Activated gamma-delta T cell treated with anti-CD3 and anti-CD28 coated beads, Interleukin-2, amount 50 U/mL, for 16 hours (primary cell): ENCODE measurements around the gene PBX3.
"Not testable (repeated sequence)": the region's sequence is repeated elsewhere in the genome, so short reads cannot be mapped to it uniquely, and the experiment has no call there.

ENCODE experiments used
- DNase-seq: peaks from one replicate; pipeline ENCODE4 v3.0.0-alpha.2; 2020; ENCODE audit warnings: low read depth

The PBX3 gene

GRCh38 chr9:125822902-125823301, 75.7 kb downstream of the PBX3 start:
- DNase-seq, result no peak

GRCh38 chr9:125823874-125824406, 76.8 kb downstream of the PBX3 start:
- DNase-seq, result not testable (repeated sequence)

DNA sequence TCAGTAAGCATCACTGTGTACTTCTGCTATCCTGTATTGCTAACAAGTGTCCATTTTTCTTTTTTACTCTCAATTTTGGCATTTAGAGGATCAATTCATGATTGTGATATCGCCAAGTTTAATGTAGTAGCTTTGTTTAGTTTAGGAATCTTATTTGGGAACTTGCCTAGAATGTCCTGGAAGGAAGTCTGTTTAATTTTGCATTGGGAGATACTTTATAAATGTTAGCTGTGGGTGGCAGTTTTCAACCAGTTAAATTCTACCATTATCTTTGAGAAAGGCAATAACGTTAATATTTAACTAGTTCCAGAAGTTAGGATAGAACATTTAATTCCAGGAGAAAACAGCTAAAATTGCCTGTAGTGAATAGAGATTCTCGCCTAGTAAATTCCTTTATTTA, 78.6 kb downstream of the PBX3 start:
- DNase-seq, result no peak

- no peak for DNase-seq
Measured at GRCh38 chr9:125826850-125827249, 79.7 kb downstream of the PBX3 start.

- DNase-seq, result peak; percentile 25
Measured at GRCh38 chr9:125829743-125830142, 82.6 kb downstream of the PBX3 start.

- no peak for DNase-seq
Measured at GRCh38 chr9:125831054-125831453, 83.9 kb downstream of the PBX3 start.

DNA sequence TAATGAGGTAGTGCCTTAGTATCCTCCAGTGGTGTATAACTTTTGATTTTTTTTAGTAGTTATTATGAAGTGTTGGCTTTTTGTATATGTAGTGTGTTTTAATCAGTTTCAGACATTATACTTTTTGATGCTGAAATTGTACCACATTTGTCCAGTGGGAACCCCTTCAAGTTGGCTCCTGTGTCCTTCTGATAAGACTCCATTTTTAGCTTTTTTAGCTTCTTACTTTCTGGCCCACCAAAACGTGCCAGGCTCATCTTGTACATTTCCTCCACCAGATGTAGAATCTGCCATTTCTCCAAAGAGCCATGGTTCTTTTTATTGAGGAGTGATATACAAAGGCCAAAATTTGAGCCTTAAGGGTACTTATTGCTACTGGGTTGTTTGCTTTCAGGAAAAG, 84.4 kb downstream of the PBX3 start:
- DNase-seq, result no peak

DNA sequence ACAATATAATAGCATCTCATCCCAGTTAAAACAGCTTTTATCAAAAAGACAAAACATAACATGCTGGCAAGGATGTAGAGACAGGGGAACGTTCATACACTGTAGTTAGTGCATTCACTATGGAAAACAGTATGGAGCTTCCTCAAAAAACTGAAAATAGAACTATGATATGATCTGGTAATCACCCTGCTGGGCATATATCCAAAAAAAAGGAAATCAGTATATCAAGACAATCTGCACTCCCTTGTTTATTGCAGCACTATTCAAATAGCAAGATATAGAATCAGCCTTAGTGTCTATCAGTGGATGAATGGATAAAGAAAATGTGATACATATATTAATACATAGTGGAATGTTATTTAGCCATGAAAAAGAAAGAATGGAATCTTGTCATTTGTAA, 88.5 kb downstream of the PBX3 start:
- DNase-seq, result no peak

- no peak for DNase-seq
Measured at GRCh38 chr9:125839317-125839716, 92.1 kb downstream of the PBX3 start.

DNA sequence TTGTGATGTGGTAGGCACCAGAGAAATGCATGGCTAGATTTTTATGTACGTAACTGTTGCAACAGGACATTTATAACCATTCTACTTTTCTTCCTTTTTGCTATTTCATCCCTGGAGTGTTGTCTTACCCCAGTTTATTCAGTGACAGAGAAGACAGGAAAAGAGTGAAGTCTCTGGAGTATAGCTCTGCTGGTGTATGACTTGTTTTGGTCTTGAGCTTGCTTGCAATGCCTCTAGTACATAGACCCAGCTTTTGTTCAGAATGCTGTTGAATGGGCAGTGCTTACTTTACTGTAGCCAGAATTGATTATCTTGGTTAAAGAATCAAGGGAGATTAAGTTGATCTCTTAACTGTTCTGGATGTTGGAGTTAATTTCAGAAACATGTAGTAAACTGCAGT, 94.3 kb downstream of the PBX3 start:
- DNase-seq, result no peak

- no peak for DNase-seq
Measured at GRCh38 chr9:125842242-125842641, 95.1 kb downstream of the PBX3 start.

GRCh38 chr9:125843646-125844045, 96.5 kb downstream of the PBX3 start:
- DNase-seq, result no peak

DNA sequence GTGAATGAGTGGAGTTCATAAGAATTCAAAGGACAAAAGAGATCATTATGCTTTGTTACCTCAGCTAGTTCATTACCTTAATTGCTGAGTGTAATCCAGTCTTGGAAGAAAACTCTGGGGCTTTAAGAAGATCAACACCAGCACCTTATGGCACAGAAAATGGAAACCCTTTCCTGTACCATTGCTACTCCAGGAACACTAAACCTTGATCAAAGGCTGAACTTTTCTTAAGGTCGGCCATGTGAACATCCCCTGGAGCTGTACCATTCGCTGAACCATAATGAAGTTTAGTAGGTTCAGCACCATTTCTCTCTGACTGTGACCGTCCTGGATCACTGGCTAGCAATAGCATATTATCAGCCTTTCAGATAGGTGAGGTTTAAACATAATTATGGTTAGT, 97.4 kb downstream of the PBX3 start:
- no peak for DNase-seq

- no peak for DNase-seq
Measured at GRCh38 chr9:125845271-125845808, 98.2 kb downstream of the PBX3 start.

DNA sequence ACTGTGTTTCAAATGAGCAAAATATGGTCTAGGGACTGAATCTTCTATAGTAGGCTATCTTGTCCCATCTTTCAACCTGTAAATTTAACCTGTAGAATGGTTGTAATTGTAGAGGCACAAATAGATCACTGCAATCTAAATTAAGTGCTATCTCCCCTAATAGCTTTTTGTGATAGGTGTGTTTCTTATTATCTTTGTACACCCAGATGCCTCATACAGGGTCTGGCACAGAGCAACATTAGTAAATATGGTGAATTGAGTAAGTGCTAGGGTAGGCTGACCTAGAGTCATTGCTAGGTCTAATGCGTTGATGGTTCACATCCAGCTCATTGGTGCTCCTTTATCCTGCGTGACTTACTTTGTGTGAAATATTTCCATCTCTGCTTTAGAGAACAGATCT, 100.6 kb downstream of the PBX3 start:
- no peak for DNase-seq

GRCh38 chr9:125850106-125850632, 103.0 kb downstream of the PBX3 start:
- DNase-seq, result no peak

DNA sequence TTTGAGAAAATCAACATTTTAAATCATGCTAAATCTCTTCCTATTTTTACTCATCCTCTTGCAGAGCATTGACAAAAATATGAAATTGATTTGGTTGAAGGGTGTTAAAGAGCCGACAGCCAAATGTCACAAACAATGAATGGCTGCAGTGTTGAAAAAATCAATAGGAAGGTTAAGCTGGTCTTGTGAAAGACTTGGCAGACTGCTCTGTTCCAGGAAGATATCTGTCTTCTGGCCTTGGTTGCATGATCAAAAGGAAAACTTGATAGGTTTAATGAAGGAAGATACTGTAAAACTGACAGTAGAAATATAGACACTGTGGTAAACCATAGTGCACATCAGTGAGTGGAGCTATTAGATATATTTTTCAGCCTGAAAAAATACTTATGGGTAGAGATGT, 103.6 kb downstream of the PBX3 start:
- no peak for DNase-seq

- DNase-seq, result no peak
Measured at GRCh38 chr9:125851979-125852378, 104.8 kb downstream of the PBX3 start.

- no peak for DNase-seq
Measured at GRCh38 chr9:125852386-125852785, 105.2 kb downstream of the PBX3 start.

GRCh38 chr9:125854553-125855275, 107.5 kb downstream of the PBX3 start:
- DNase-seq, result no peak

DNA sequence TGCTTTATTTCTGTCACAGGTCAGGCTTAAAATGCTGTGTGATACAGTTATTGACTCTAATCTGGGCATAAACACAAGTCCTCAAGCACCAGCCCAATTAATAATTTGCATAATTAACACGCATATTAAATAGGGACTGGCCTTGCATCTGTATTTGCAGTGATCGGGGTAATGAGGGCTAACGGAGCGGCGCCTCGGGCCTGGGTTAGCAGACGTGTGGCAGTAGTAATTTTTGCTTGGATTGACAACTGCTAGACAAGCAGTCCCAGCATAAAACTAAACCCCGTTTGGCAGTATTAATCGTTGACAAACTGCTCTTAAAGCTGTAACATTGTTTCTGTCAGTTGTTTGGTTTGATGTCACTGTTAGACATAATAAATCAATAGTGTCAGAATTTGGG, 109.2 kb downstream of the PBX3 start:
- DNase-seq, result no peak

DNA sequence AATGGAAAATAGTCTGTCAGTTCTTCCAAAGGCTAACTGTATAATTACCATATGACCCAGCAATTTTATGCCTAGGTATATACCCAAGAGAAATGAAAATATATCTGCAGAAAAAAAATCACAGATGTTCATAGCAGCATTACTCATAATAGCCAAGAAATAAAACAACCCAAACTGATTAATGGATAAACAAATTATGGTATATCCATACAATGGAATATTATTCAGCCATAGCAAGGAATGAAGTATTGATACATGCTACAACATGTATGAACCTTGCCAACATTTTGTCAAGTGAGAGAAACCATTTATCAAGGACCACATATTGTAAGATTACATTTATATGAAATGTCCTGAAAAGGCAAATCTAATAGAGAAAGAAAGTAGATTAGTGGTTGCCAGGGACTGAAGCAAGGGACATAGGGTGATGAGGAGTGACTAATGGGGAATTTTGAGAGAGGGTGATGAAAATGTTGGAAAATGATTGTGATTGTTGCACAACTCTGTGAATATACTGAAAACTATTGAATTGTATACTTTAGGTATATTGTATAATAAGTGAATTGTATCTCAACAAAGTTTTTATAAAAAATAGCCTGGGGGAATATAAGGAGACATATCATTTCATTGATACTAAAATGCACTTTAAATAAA, 114.4 kb downstream of the PBX3 start:
- DNase-seq, result no peak

DNA sequence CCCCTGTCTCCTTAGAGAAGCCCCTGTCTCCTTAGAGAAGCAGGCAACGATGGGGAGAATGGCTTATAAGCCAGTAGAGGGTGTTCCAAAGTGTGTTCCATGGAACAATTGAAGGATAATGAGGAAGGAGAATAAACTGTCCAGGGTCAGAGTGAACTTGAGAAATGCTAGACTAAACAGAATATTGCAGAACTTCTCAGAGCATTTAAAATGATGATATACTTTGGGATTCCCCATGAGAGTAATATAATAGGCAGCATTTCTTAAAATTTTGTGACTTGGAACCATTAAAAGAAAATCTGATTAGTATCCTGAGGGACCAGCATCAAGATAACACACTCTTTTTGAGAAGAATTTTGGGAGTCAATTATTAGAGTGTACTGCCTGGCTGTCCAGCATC, 116.8 kb downstream of the PBX3 start:
- DNase-seq, result no peak
